ENCODE data around the gene MGA. TPM values are rescaled to one million over a fixed set of nuclear protein-coding genes. Genes with fewer than 3 reads are reported as not detected.

Gene MGA
- total RNA-seq, 1 experiment from 2014 or later = 23.4 TPM

DNA sequence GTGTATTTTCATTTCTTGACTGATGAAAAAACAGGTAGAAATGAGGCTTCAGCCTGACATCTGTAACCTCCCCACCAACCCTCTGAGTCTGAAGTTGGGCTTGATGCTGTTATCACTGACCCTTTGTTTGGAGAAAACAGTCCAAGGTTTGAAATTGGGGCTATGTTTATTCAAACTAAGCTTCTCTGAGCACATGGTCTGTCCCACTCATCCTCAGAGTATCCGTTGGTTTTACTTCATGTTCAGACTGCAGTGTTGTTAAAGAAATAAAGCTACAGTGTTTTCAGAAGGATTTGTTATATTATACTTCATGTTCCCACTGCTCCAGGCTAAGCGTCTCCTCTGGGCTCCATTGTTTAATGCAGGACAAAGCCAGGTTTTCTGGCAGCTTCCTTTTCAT, 120.1 kb downstream of the MGA start:
- DNase-seq (ENCODE audit: extremely low read depth, low read depth) = no peak

- no peak for DNase-seq (ENCODE audit: extremely low read depth, low read depth)
Observed at GRCh38 chr15:41780727-41781126, 120.5 kb downstream of the MGA start.

- DNase-seq (ENCODE audit: extremely low read depth, low read depth) = no peak
Observed at GRCh38 chr15:41782371-41783282, 122.4 kb downstream of the MGA start.

- DNase-seq (ENCODE audit: extremely low read depth, low read depth) = no peak
Observed at GRCh38 chr15:41783296-41783695, 123.1 kb downstream of the MGA start.

- no peak for DNase-seq (ENCODE audit: extremely low read depth, low read depth)
Observed at GRCh38 chr15:41788262-41788661, 128.1 kb downstream of the MGA start.

- DNase-seq (ENCODE audit: extremely low read depth, low read depth) = no peak
Observed at GRCh38 chr15:41789236-41789635, 129.0 kb downstream of the MGA start.

GRCh38 chr15:41789662-41790061, 129.5 kb downstream of the MGA start:
- DNase-seq (ENCODE audit: extremely low read depth, low read depth) = no peak

GRCh38 chr15:41790169-41790568, 130.0 kb downstream of the MGA start:
- no peak for DNase-seq (ENCODE audit: extremely low read depth, low read depth)

DNA sequence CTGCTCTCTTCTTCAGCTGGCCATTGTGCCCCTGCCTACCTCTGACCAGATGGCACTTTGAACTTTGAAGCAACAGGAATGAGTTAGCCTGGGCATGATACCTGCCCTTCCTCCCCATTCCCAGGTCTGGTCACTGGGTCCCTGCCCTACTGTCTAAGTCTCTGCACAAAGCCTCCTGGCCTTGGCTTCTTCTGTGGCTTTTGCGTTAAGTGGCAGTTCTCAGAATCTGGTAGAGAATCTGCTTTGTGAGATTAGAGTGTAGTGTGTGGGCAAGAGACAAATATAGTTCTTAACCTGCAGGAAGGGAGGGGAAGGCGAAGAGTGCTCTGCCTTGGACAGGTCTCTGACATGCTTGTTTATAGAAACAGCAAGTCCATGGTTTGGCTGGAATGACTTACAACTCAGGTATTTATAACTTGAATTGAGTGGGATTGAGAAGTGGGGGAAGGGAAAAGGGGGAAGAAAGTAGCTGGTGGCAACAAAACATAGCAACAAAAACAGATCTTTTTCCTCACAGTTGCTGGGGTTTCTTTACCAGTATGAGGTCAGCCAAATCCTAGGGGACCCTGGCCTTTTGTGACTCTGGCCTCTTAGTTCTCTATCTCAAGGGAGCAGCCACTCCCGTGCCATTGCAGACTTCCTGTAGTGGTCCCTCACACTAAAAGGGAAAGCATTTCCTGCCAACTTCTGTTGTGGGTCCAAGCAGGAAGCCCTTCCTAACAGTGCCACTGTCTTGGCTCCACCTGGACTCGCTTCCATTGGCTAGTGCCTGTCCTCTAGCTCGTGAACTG, 130.7 kb downstream of the MGA start:
- DNase-seq (ENCODE audit: extremely low read depth, low read depth) = no peak

DNA sequence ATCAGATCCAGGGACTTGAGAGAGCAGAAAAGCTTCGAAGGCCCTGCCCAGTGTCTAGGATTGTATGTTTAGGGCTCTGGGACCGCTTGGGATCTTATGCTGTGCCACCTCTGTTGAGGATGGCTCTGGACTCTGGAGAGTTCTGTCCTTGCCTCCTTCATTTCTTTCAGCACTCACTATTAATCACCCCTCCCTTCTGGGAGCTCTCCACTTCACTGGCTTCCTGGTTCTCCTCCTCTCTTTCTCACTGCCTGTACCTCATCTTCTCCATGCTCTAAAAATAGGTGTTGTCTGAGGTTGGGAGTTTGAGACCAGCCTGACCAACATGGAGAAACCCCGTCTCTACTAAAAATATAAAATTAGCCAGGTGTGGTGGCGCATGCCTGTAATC, 131.3 kb downstream of the MGA start:
- no peak for DNase-seq (ENCODE audit: extremely low read depth, low read depth)

DNA sequence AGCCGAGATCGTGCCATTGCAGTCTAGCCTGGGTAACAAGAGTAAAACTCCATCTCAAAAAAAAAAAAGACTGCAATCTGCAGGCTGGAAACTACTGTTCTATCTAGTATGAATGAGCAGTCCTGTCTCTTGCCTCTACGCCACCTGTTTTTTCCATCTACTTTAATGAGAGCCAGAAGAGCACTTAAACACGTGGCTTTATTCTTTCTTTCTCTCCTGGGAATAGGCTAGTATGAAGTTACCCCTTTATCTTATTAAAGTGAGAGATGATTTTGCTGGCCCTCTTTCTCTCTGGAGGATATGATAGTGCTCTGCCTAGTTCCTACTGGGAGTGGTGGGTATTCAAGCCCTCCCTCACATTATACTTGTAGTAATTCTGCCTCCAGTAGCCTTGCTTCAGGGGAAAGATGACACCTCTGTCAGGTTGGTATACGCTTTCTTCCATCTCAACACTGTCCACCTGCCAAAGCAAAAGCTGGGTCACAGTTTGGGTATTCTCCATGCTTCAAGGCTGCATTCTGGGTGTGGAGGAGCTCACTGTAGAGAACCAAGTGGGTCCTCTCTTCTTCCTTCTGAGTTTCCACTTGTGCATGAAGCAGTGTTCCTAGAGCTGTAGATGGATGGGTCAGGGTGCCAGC, 131.9 kb downstream of the MGA start:
- no peak for DNase-seq (ENCODE audit: extremely low read depth, low read depth)

DNA sequence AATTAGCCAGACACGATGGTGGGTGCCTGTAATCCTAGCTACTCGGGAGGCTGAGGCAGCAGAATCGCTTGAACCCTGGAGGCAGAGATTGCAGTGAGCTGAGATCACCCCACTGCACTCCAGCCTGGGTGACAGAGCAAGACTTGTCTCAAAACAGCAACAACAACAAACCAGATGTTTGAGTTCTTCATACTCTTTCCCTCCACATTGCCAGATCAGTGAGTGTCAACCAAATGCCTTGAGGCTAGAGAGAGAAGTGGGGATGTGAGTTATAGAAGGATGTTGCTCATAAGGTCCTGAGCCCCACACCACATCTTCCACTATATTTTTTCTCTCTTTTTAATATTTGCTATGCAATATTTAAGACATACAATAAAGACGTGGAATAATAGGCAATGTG, 133.9 kb downstream of the MGA start:
- no peak for DNase-seq (ENCODE audit: extremely low read depth, low read depth)

DNA sequence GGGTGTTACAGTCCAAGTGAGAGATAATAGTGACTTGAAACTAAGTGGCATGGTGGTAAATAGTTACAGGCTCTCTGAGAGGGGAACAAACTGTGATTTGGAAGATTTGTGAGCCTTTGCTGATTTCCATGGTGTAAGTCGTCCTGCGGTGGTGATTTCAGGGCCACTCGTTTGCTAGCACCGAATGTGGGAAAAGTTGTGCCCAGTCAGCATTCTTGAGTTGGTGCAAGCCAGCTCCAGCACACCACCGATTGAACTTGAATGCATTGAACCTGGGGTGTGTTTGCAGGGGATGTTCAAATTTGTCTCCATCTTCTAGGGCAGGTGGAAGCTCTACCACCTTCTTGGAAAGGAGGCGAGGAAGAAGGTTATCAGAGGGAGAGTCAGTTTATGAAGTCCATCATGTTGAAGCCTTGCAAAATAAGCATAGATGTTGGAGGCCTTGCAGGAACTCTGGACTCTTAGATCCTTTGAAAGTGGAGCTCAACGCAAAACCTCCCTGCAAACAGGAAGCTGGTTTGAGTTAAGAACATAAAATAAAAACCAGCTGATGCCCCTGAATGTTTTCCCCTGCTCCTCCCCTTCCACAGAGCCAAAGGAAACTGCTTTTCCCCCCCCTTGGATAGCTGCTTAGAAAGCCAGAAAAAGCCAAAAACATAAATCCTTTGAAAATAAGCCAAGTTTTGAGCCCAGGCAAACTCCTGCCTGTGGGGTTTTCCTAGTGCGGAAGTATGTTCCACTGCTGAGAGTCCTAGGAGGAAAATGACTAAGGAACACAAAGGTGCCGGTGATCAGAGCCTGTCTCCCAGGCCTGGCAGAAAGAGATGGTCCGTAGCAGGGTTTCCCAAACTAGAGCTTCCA, 136.0 kb downstream of the MGA start:
- DNase-seq (ENCODE audit: extremely low read depth, low read depth) = no peak

DNA sequence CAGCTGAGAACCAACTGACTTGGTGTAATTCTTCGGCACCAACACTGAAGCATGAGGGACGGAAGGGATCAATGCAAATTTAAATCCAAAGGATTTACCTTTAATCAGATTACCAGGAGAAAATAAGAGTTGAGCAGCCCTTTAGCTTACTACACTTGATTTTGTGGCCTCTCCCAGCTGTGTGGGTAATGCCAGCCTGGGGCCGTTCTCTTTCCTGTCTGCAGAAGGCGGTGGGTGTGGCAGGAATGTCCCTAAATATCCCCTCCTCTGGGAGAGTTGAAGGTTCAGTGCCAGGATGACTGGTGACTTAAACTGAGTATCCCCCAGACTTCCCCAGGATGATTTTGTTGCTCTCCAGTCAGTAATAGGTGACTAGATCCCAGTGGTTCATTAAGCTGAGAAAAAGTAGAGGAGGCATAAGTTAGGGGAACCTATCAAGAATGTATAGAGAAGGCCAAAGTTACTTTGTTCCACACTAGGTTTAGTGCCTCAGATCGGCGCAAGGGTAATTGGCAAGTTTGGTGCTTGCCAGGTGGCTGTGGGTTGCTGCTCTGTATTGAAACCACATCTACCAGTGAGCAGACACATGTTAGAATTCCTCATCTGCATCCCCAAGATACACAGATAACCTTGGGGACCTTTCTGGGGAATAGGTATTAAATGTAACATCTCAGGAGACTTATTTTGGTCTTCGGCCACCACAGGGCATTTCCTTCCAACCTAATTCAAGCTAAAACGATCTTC, 137.2 kb downstream of the MGA start:
- DNase-seq (ENCODE audit: extremely low read depth, low read depth) = no peak

DNA sequence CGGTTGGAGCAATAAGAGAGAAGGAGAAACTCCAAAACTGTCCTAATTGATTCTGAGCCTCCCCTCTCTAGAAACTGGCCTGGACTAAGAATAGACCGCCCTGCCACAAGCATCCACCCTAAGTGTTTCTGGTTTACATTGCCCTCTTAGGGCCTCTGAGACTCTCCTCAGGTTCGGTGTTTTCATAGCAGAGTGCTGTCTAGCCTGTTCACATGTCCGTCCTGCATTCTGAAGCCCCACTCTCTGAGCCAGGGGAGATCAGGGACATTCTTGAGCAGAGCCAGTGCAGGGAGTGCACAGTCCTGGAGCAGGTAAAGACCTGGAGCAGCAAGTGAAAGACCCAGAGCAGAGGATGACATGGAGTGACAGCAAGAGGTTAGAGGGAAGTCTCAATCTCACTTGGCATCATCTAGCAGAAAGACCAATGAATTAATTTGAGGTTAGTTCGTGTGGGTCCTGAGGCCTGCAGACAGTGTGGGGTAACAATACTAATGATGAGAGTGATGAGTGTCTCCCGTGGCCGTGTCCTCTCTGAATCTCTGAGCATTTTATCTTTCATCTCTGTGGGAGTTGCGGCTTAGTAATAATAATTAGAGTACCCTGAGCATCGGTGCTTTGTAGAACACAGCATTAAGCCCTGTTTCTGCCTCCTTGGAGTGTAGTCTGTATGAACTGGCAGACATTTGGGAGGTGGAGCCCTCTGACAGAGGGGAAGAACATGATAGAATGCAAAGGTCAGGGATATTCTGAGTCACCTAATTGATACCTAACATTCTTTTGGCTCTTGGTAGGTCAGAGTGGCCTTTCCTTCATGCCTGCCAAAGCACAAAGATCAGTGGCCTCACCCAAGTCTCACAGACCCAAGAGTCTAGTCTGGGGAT, 138.6 kb downstream of the MGA start:
- DNase-seq (ENCODE audit: extremely low read depth, low read depth) = no peak

- no peak for DNase-seq (ENCODE audit: extremely low read depth, low read depth)
Observed at GRCh38 chr15:41799488-41799805, 139.2 kb downstream of the MGA start.

DNA sequence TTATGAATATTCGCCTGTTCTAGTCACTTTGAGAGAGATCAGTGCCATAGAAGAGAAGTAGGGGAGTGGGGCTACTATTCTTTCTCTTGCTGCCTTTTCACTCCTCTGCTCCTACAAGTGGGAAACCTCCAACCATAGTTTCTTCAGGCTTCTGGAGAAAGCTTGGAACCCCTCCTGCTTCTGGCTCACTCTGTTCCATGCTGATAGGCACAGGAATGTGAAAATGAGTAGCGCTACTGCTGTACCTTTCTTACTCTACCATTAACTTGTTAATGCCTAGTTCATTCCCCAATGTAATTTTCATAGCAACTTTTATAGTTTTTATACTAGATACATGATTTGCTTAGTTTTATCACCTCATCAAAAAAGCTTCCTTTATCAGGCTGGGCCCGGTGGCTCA, 141.0 kb downstream of the MGA start:
- no peak for DNase-seq (ENCODE audit: extremely low read depth, low read depth)

DNA sequence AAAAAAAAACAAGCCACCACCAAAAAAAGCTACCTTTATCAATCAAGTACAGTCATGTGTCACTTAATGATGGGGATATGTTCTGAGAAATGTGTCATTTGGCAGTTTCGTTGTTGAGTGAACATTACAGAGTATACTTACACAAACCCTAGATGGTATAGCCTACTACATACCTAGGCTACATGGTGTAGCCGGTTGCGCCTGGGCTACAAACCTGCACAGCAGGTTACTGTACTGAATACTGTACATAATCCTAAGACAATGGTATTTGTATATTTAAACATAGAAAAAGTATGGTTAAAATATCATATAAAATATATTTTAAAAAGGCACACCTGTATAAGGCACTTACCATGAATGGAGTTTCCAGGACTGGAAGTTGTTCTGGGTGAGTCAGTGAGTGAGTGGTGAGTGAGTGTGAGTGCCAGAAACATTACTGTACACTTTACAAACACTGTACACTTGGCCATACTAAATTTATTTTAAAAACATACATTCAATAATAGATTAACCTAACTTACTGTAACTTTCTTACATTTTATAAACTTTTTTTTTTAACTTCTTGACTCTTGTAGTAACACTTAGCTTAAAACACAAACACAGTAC, 141.7 kb downstream of the MGA start:
- DNase-seq (ENCODE audit: extremely low read depth, low read depth) = no peak

DNA sequence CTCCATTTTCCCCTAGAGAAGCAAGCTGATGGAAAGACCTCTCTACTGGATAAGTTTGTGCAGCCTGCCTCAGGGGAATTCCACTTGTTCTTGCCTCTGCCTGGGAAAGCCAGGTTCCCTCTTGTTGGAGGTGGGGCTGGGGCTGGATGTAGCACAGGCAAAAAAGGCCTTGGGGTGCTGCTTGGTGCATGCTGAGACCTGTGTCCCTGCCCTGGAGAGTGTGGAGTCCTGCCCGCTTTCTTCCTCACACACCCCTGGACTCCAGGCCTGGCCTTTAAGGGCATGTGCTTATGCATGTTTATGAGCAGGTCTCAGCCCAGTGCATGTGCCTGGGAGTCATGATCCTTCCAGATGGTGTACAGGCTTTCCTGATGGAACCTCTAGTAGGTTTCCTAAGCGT, 144.2 kb downstream of the MGA start:
- DNase-seq (ENCODE audit: extremely low read depth, low read depth) = no peak

Data from NCI-H460 (cell line).